Measurements from ENCODE around the gene MFAP4. TPM values are rescaled to one million over a fixed set of nuclear protein-coding genes. Genes with fewer than 3 reads are reported as not detected.

Gene MFAP4
- total RNA-seq, 1 experiment from 2014 or later = 4.0 TPM

DNA sequence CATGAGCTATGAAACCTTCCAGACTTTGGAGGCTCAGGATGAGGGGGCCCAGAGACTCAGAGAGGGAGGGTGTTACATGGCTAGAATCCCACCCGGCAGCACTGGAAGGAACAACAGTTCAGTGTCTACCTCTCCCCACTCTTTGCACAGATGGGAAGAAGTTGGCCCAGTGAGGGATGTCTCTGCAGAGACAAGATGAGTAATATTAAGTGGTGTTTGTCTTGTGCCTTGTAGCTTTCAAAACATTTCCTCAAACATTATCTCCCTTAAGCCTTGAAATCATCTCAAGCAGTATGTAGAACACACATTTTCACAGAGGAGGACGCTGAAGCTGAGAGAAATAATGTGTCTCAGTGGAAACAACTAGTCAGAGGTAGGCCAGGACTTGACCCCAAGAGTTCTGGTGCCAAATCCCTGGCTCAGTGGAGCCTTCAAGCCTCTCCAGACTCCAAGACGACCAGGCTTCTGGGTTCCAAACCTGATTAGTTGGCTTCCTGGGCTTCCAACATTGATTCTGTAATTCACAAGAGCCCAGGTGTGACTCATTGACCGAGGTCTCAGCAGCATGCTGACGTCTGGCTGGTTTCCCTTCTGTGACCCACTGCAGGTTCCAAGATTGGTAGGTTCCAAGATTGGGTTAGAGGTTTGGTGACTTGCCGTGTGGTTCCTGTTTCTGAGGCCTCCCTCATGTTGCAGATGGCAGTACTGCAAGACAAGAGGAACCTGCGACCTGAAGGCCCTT lies 31.4 kb upstream of the MFAP4 start:
- no peaks in the 10 kb centered on the region for H3K9me3 Mint-ChIP-seq
- no peak for DNase-seq (ENCODE audit: low spot score)
- TF ChIP-seq ZNF396 (CRISPR knock-in tag; IDR thresholded peaks at IDR 0.05; ENCODE audit: borderline replicate concordance) (no peak), KAT7 (CRISPR knock-in tag; IDR thresholded peaks at IDR 0.05; ENCODE audit: borderline replicate concordance) (no peak), MYBL2 (CRISPR knock-in tag; IDR thresholded peaks at IDR 0.05) (no peak), SMAD3 (CRISPR knock-in tag; IDR thresholded peaks at IDR 0.05; ENCODE audit: borderline replicate concordance) (no peak)
- 0 out of 2 replicates have a peak, but pooled peaks cover 2% of the 10 kb centered on the region for H3K4me1 Mint-ChIP-seq
- no peak overlapping the region for H3K4me3 Mint-ChIP-seq
- peak; percentile 46 for ATAC-seq
- no peaks in the 10 kb centered on the region for H3K27me3 Mint-ChIP-seq (ENCODE audit: low read depth)
- H3K36me3 Mint-ChIP-seq = no peaks in the 10 kb centered on the region
- H3K27ac Mint-ChIP-seq = no peak overlapping the region
- POLR2A ChIA-PET = no interaction called here
- CTCF ChIA-PET = no interaction called here

DNA sequence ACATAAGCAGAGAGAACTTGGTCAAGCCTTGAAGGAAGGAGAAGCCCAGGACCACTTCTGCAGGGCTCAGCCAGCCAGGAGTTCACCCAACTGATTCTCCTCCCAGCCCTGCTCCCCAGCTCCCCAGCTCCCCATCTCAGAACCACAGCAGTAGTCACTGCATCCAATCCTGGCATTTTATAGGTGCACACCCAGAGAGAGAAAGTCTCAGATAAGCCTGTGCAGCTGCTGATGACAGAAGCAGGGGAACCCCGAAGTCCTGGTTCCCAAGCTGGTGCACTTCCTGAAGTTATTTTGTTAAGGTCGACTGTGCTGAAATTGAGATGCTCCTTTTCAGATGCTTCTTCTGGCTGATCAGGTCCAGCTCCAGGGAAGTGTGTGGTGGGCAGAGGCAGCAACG lies 30.6 kb upstream of the MFAP4 start:
- POLR2A ChIA-PET = no interaction called here
- DNase-seq (ENCODE audit: low spot score) (no peak), ATAC-seq (no peak)
- no peaks in the 10 kb centered on the region for H3K27me3 Mint-ChIP-seq (ENCODE audit: low read depth)
- TF ChIP-seq, protein P1, sequence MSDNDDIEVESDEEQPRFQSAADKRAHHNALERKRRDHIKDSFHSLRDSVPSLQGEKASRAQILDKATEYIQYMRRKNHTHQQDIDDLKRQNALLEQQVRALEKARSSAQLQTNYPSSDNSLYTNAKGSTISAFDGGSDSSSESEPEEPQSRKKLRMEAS (CRISPR knock-in tag; IDR thresholded peaks at IDR 0.05) = no peak
- TF ChIP-seq NFE2L1 (CRISPR knock-in tag; IDR thresholded peaks at IDR 0.05) (no peak), GABPB1 (CRISPR knock-in tag; IDR thresholded peaks at IDR 0.05) (no peak)
- TF ChIP-seq, protein P2, sequence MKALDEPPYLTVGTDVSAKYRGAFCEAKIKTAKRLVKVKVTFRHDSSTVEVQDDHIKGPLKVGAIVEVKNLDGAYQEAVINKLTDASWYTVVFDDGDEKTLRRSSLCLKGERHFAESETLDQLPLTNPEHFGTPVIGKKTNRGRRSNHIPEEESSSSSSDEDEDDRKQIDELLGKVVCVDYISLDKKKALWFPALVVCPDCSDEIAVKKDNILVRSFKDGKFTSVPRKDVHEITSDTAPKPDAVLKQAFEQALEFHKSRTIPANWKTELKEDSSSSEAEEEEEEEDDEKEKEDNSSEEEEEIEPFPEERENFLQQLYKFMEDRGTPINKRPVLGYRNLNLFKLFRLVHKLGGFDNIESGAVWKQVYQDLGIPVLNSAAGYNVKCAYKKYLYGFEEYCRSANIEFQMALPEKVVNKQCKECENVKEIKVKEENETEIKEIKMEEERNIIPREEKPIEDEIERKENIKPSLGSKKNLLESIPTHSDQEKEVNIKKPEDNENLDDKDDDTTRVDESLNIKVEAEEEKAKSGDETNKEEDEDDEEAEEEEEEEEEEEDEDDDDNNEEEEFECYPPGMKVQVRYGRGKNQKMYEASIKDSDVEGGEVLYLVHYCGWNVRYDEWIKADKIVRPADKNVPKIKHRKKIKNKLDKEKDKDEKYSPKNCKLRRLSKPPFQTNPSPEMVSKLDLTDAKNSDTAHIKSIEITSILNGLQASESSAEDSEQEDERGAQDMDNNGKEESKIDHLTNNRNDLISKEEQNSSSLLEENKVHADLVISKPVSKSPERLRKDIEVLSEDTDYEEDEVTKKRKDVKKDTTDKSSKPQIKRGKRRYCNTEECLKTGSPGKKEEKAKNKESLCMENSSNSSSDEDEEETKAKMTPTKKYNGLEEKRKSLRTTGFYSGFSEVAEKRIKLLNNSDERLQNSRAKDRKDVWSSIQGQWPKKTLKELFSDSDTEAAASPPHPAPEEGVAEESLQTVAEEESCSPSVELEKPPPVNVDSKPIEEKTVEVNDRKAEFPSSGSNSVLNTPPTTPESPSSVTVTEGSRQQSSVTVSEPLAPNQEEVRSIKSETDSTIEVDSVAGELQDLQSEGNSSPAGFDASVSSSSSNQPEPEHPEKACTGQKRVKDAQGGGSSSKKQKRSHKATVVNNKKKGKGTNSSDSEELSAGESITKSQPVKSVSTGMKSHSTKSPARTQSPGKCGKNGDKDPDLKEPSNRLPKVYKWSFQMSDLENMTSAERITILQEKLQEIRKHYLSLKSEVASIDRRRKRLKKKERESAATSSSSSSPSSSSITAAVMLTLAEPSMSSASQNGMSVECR (CRISPR knock-in tag; IDR thresholded peaks at IDR 0.05; ENCODE audit: borderline replicate concordance) = no peak
- TF ChIP-seq, protein P3, sequence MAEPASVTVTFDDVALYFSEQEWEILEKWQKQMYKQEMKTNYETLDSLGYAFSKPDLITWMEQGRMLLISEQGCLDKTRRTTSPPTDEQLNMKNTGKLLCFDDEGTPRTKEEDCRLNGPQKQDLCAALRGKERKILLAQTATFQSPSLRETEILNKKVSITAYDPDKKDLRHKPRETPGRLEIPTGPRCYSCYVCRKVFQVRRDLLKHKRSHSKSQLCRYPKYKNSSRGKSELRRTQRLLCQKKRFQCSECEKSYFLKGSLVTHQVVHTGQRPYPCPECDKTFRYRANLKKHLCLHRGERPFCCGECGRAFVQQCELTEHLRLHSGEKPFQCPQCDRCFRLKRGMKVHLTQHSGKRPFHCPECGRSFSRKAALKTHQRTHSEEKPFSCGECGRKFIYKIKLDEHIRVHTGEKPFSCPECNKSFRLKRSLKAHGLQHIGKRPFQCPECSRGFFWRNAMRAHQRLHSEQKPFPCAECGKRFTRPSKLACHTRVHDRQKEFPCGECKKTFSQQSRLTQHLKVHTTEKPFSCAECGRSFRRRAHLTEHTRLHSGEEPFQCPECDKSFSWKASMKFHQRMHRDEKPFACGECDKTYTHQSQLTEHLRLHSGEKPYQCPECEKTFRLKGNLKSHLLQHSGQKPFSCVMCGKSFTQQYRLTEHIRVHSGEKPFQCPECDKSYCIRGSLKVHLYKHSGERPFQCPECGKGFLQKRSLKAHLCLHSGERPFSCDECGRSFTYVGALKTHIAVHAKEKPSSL (CRISPR knock-in tag; conservative IDR thresholded peaks at IDR 0.05) = no peak
- TF ChIP-seq, protein P4, sequence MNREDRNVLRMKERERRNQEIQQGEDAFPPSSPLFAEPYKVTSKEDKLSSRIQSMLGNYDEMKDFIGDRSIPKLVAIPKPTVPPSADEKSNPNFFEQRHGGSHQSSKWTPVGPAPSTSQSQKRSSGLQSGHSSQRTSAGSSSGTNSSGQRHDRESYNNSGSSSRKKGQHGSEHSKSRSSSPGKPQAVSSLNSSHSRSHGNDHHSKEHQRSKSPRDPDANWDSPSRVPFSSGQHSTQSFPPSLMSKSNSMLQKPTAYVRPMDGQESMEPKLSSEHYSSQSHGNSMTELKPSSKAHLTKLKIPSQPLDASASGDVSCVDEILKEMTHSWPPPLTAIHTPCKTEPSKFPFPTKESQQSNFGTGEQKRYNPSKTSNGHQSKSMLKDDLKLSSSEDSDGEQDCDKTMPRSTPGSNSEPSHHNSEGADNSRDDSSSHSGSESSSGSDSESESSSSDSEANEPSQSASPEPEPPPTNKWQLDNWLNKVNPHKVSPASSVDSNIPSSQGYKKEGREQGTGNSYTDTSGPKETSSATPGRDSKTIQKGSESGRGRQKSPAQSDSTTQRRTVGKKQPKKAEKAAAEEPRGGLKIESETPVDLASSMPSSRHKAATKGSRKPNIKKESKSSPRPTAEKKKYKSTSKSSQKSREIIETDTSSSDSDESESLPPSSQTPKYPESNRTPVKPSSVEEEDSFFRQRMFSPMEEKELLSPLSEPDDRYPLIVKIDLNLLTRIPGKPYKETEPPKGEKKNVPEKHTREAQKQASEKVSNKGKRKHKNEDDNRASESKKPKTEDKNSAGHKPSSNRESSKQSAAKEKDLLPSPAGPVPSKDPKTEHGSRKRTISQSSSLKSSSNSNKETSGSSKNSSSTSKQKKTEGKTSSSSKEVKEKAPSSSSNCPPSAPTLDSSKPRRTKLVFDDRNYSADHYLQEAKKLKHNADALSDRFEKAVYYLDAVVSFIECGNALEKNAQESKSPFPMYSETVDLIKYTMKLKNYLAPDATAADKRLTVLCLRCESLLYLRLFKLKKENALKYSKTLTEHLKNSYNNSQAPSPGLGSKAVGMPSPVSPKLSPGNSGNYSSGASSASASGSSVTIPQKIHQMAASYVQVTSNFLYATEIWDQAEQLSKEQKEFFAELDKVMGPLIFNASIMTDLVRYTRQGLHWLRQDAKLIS (CRISPR knock-in tag; IDR thresholded peaks at IDR 0.05; ENCODE audit: borderline replicate concordance) = no peak
- TF ChIP-seq, protein P5, sequence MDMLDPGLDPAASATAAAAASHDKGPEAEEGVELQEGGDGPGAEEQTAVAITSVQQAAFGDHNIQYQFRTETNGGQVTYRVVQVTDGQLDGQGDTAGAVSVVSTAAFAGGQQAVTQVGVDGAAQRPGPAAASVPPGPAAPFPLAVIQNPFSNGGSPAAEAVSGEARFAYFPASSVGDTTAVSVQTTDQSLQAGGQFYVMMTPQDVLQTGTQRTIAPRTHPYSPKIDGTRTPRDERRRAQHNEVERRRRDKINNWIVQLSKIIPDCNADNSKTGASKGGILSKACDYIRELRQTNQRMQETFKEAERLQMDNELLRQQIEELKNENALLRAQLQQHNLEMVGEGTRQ (CRISPR knock-in tag; IDR thresholded peaks at IDR 0.05) = no peak
- TF ChIP-seq, protein P6, sequence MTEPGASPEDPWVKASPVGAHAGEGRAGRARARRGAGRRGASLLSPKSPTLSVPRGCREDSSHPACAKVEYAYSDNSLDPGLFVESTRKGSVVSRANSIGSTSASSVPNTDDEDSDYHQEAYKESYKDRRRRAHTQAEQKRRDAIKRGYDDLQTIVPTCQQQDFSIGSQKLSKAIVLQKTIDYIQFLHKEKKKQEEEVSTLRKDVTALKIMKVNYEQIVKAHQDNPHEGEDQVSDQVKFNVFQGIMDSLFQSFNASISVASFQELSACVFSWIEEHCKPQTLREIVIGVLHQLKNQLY (CRISPR knock-in tag; IDR thresholded peaks at IDR 0.05) = no peak
- CTCF ChIA-PET = interaction anchor here (0.6 kb wide), 1 partner anchor 51 kb away, joined by 7 read pairs; no protein-coding TSS in a partner anchor
- no peak overlapping the region for H3K27ac Mint-ChIP-seq
- no peaks in the 10 kb centered on the region for H3K36me3 Mint-ChIP-seq
- H3K4me1 Mint-ChIP-seq = 0 out of 2 replicates have a peak, but pooled peaks cover 2% of the 10 kb centered on the region
- H3K9me3 Mint-ChIP-seq = no peaks in the 10 kb centered on the region
- H3K4me3 Mint-ChIP-seq = no peak overlapping the region
